Vagina (tissue), 2 donors: ENCODE measurements around the gene CALHM4. TPM values are rescaled to one million over a fixed set of nuclear protein-coding genes. Genes with fewer than 3 reads are reported as not detected.

Experiments used
- DNase-seq, 2 donors: peaks; one replicate each; pipeline ENCODE4 v3.0.0-alpha.2; 2017; ENCODE audit errors: extremely low spot score in 2 of 2
- H3K27ac ChIP-seq: fragments of 200-600 bp; sonication (generic); one replicate; pipeline ENCODE4 v1.5.1; 2019
- H3K27me3 ChIP-seq: fragments of 200-600 bp; sonication (generic); one replicate; pipeline ENCODE4 v1.5.1; 2019
- H3K36me3 ChIP-seq, 2 donors: fragments of 200-600 bp; sonication (generic); one replicate each; pipeline ENCODE4 v1.5.1; 2017 to 2019
- H3K4me1 ChIP-seq: fragments of 200-600 bp; sonication (generic); one replicate; pipeline ENCODE4 v1.5.1; 2019
- H3K4me3 ChIP-seq, 2 donors: fragments of 200-600 bp; sonication (generic); 1 replicate in 1 of 2; 2 replicates in 1 of 2; pipeline ENCODE4 v1.5.1; 2016 to 2019
- H3K9me3 ChIP-seq: fragments of 200-600 bp; sonication (generic); one replicate; pipeline ENCODE4 v1.5.1; 2019
- CTCF ChIP-seq, 3 experiments: fragments of 450-650 bp in 2 of 3; fragments of 200-600 bp in 1 of 3; sonication (generic) in 1 of 3; IDR thresholded peaks; one replicate each; pipeline ENCODE4 v1.5.1; 2017 to 2019; ENCODE audit warnings: antibody characterized with exemption in 3 of 3, mild to moderate bottlenecking in 2 of 3, moderate library complexity in 2 of 3
- POLR2A ChIP-seq, 2 donors: fragments of 450-650 bp; IDR thresholded peaks; one replicate each; pipeline ENCODE4 v1.6.1; 2017; ENCODE audit warnings: antibody characterized with exemption in 2 of 2, mild to moderate bottlenecking in 2 of 2, moderate library complexity in 2 of 2
- POLR2AphosphoS5 ChIP-seq, 2 donors: sonication (generic); formaldehyde crosslinking; IDR thresholded peaks; one replicate each; pipeline ENCODE4 v1.9.0; 2017; ENCODE audit warnings: antibody characterized with exemption in 2 of 2, mild to moderate bottlenecking in 2 of 2, low read depth in 1 of 2; ENCODE audit not compliant: insufficient read depth in 1 of 2
- intact Hi-C: fragments of 100-400 bp; cut with DNase I; formaldehyde crosslinking; loops from one replicate; pipeline ENCODE4 v1.15.1; 2023
- total RNA-seq: library from RNA; depleted of rRNA; stranded (reverse); fragments of >200 nt; gene quantifications from one replicate; pipeline ENCODE4 v1.2.3, GENCODE V29; 2016

CALHM4 gene
- total RNA-seq, 1 donor from 2014 or later = not detected

DNA sequence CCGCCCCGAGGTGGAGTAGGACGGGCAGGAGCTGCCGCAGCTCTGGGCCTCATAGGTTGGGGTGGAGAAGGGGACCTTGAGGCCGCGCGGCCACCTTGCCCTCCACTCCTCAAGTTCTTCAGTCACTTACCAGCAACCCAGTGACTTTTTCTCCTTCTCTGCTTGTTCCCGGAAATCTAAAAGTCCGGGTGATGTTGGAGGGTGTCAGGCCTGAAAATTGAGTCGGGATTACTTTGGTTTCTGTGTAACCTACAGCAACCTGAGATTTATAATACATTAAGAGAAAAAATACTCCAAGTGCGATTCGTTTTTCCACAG lies 18.1 kb downstream of the CALHM4 start:
- TF ChIP-seq POLR2AphosphoS5 (IDR thresholded peaks at IDR 0.05; ENCODE audit: insufficient read depth in 1 of 2, low read depth in 1 of 2) (no peak), CTCF (IDR thresholded peaks at IDR 0.05) (no peak), POLR2A (IDR thresholded peaks at IDR 0.05) (no peak)
- intact Hi-C loops = no loop called here
- no peaks in the 10 kb centered on the region for H3K27me3 ChIP-seq
- DNase-seq = no peak
- peak overlapping the region; percentile 93 to 94 for H3K4me3 ChIP-seq
- peaks cover 0 to 6% of the 10 kb centered on the region in 2 donors for H3K36me3 ChIP-seq
- no peaks in the 10 kb centered on the region for H3K9me3 ChIP-seq
- peaks cover 35% of the 10 kb centered on the region for H3K4me1 ChIP-seq
- H3K27ac ChIP-seq = peak overlapping the region; percentile 89

GRCh38 chr6:116572162-116572561 lies 18.6 kb downstream of the CALHM4 start:
- peaks cover 35% of the 10 kb centered on the region for H3K4me1 ChIP-seq
- no peak for TF ChIP-seq POLR2A (IDR thresholded peaks at IDR 0.05)
- no peak for TF ChIP-seq CTCF (IDR thresholded peaks at IDR 0.05)
- TF ChIP-seq POLR2AphosphoS5 (IDR thresholded peaks at IDR 0.05; ENCODE audit: insufficient read depth in 1 of 2, low read depth in 1 of 2) = no peak
- peaks cover 0 to 6% of the 10 kb centered on the region in 2 donors for H3K36me3 ChIP-seq
- intact Hi-C loops = no loop called here
- H3K27ac ChIP-seq = peak overlapping the region; percentile 89
- H3K9me3 ChIP-seq = no peaks in the 10 kb centered on the region
- no peaks in the 10 kb centered on the region for H3K27me3 ChIP-seq
- peak overlapping the region; percentile 93 to 94 for H3K4me3 ChIP-seq
- no peak for DNase-seq

GRCh38 chr6:116575227-116575626 lies 21.7 kb downstream of the CALHM4 start:
- TF ChIP-seq POLR2A (IDR thresholded peaks at IDR 0.05) (no peak), POLR2AphosphoS5 (IDR thresholded peaks at IDR 0.05; ENCODE audit: insufficient read depth in 1 of 2, low read depth in 1 of 2) (no peak), CTCF (IDR thresholded peaks at IDR 0.05) (no peak)
- DNase-seq = no peak
- Histone ChIP-seq H3K27me3 (no peaks in the 10 kb centered on the region), H3K36me3 (peaks cover 0 to 10% of the 10 kb centered on the region in 2 donors), H3K4me1 (peaks cover 36% of the 10 kb centered on the region), H3K9me3 (no peaks in the 10 kb centered on the region), H3K27ac (no peak overlapping the region), H3K4me3 (no peak overlapping the region)
- intact Hi-C loops = no loop called here

GRCh38 chr6:116577486-116577885 lies 23.9 kb downstream of the CALHM4 start:
- intact Hi-C loops = no loop called here
- no peak for DNase-seq
- H3K27me3 ChIP-seq = no peaks in the 10 kb centered on the region
- TF ChIP-seq CTCF (IDR thresholded peaks at IDR 0.05) = no peak
- no peak for TF ChIP-seq POLR2A (IDR thresholded peaks at IDR 0.05)
- no peak for TF ChIP-seq POLR2AphosphoS5 (IDR thresholded peaks at IDR 0.05; ENCODE audit: insufficient read depth in 1 of 2, low read depth in 1 of 2)
- no peak overlapping the region for H3K27ac ChIP-seq
- peaks cover 26% of the 10 kb centered on the region for H3K4me1 ChIP-seq
- peaks cover 0 to 19% of the 10 kb centered on the region in 2 donors for H3K36me3 ChIP-seq
- H3K4me3 ChIP-seq = no peak overlapping the region
- no peaks in the 10 kb centered on the region for H3K9me3 ChIP-seq

DNA sequence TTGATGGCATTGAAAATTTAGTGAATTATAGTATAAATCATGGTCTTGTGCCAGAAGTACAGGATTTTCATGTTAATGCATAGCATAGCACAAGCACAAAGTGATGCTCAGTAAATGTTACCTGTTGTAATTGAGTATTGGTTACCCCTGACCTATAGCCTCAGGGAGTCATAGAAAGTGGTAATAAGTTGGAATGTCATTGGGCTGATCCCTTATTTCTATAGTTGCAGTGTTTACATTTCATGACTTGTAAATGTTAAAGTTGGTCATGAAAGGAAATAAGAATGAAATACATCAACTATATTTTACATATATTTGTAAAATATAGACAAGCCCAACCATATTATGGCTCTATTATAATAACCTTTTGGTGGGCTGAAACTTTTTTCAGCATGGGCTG lies 24.8 kb downstream of the CALHM4 start:
- Histone ChIP-seq H3K27ac (no peak overlapping the region), H3K27me3 (no peaks in the 10 kb centered on the region), H3K4me3 (no peak overlapping the region), H3K4me1 (peaks cover 18% of the 10 kb centered on the region), H3K36me3 (peaks cover 0 to 19% of the 10 kb centered on the region in 2 donors), H3K9me3 (no peaks in the 10 kb centered on the region)
- intact Hi-C loops = no loop called here
- TF ChIP-seq CTCF (IDR thresholded peaks at IDR 0.05) (no peak), POLR2A (IDR thresholded peaks at IDR 0.05) (no peak), POLR2AphosphoS5 (IDR thresholded peaks at IDR 0.05; ENCODE audit: insufficient read depth in 1 of 2, low read depth in 1 of 2) (no peak)
- DNase-seq = no peak
